A673 (cell line): ENCODE results near the gene TNFAIP8L1. TPM values are rescaled to one million over a fixed set of nuclear protein-coding genes. Genes with fewer than 3 reads are reported as not detected.

Source experiments
- BruUV-seq: library from RNA; stranded (reverse); fragments of 400-500 nt; replicated peaks from 2 replicates; lab custom pipeline; 2021; lab: Mats Ljungman, UMichigan
- CTCF ChIA-PET: fragments of 300-600 bp; sonication (Branson Sonifier 250); formaldehyde crosslinking; loops from one replicate; lab custom pipeline; 2022; ENCODE audit warnings: antibody characterized with exemption; lab: Charles Lee
- POLR2A ChIA-PET: fragments of 300-600 bp; sonication (Branson Sonifier 250); formaldehyde crosslinking; loops from one replicate; lab custom pipeline; 2022; ENCODE audit warnings: antibody characterized with exemption; ENCODE audit not compliant: low non-redundant PET; lab: Charles Lee
- DNase-seq: peaks from one replicate; pipeline ENCODE4 v3.0.0-alpha.2; 2015; ENCODE audit warnings: low spot score
- H3K27ac ChIP-seq: fragments of 200-600 bp; sonication (generic); 2 replicates; pipeline ENCODE4 v1.5.1; 2016; ENCODE audit warnings: mixed run types, low read depth, mild to moderate bottlenecking, mixed read lengths, antibody characterized with exemption, low read length; ENCODE audit not compliant: poor library complexity, severe bottlenecking
- H3K27me3 ChIP-seq: fragments of 200-600 bp; sonication (generic); replicated peaks from 2 replicates; pipeline ENCODE4 v1.6.1; 2017; ENCODE audit warnings: mixed run types, low read depth, mild to moderate bottlenecking, mixed read lengths, antibody characterized with exemption, low read length; ENCODE audit not compliant: insufficient read depth, poor library complexity
- H3K36me3 ChIP-seq: fragments of 200-600 bp; sonication (generic); 2 replicates; pipeline ENCODE4 v1.6.1; 2016; ENCODE audit warnings: mixed run types, mild to moderate bottlenecking, mixed read lengths, antibody characterized with exemption, low read length; ENCODE audit not compliant: insufficient read depth, poor library complexity, severe bottlenecking
- H3K4me1 ChIP-seq: fragments of 200-600 bp; sonication (generic); 2 replicates; pipeline ENCODE4 v1.6.1; 2017; ENCODE audit warnings: mixed run types, mild to moderate bottlenecking, mixed read lengths, antibody characterized with exemption, low read length; ENCODE audit not compliant: insufficient read depth, poor library complexity, severe bottlenecking
- H3K4me3 ChIP-seq: fragments of 200-600 bp; sonication (generic); 2 replicates; pipeline ENCODE4 v1.5.1; 2016; ENCODE audit warnings: low read depth, mixed run types, mild to moderate bottlenecking, mixed read lengths, low read length; ENCODE audit not compliant: poor library complexity, severe bottlenecking
- H3K9me3 ChIP-seq: fragments of 200-600 bp; sonication (generic); 2 replicates; pipeline ENCODE4 v1.6.1; 2016; ENCODE audit warnings: mixed run types, low read depth, mild to moderate bottlenecking, mixed read lengths, antibody characterized with exemption, low read length; ENCODE audit not compliant: poor library complexity, severe bottlenecking
- CTCF ChIP-seq: fragments of 300-800, 200-600 bp; sonication (generic); conservative IDR thresholded peaks from 2 replicates; pipeline ENCODE4 v1.5.1; 2017; ENCODE audit warnings: low read depth, mild to moderate bottlenecking, antibody characterized with exemption, low read length, moderate library complexity, mixed read lengths
- EZH2 ChIP-seq: fragments of 200-600 bp; sonication (generic); IDR thresholded peaks from 2 replicates; pipeline ENCODE4 v1.6.1; 2017; ENCODE audit warnings: borderline replicate concordance, low read depth, mild to moderate bottlenecking, mixed read lengths, antibody characterized with exemption, low read length; ENCODE audit not compliant: poor library complexity, severe bottlenecking
- intact Hi-C: fragments of 100-400 bp; cut with micrococcal nuclease; formaldehyde crosslinking; loops from one replicate; pipeline ENCODE4 v1.10.0; 2022; ENCODE audit not compliant: unreplicated experiment
- total RNA-seq: library from RNA; stranded (reverse); gene quantifications from 2 replicates; pipeline ENCODE4 v1.2.3, GENCODE V29; 2021

The TNFAIP8L1 gene
- total RNA-seq, 1 experiment from 2014 or later: 24.7 TPM

DNA sequence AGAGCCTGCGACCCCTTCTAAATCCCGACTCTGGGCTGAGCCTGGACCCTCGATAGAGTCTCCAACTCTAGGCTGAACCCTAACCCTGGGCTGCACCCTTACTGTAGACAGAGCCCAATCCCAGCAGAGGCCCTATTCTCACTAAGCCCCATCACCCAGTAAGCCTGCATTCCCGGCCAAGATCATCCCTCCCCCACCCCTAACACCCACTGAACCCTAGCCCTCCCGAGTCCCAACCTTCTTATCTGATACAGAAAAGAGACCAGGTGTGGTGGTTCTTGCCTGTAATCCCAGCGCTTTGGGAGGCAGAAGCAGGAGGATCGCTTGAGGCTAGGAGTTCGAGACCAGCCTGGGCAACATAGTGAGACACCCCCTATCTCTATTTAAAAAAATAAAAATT, 2.6 kb upstream of the TNFAIP8L1 start:
- intact Hi-C loops: loop anchor here (2.0 to 5.0 kb wide), 2 partner anchors 59 to 78 kb away; partner anchors contain the start of gene SEMA6B
- Histone ChIP-seq H3K4me3 (peak overlapping the region; percentile 39), H3K36me3 (no peaks in the 10 kb centered on the region), H3K4me1 (peaks cover 21% of the 10 kb centered on the region), H3K27ac (peak overlapping the region; percentile 27), H3K27me3 (no peaks in the 10 kb centered on the region), H3K9me3 (no peaks in the 10 kb centered on the region)
- no peak for TF ChIP-seq EZH2
- no peak for TF ChIP-seq CTCF
- no peak for DNase-seq
- no TSS peak for BruUV-seq
- ChIA-PET POLR2A (no interaction called here), CTCF (interaction anchor here (0.6 to 1.8 kb wide), 9 partner anchors 17 to 370 kb away, joined by 3 to 12 read pairs (median 4); partner anchors contain the start of gene FEM1A)

GRCh38 chr19:4638317-4638716, 999 bp upstream of the TNFAIP8L1 start:
- no peaks in the 10 kb centered on the region for H3K9me3 ChIP-seq
- no TSS peak for BruUV-seq
- intact Hi-C loops: loop anchor here (5.0 kb wide), 1 partner anchor 61 kb away; no protein-coding TSS in a partner anchor
- no peaks in the 10 kb centered on the region for H3K27me3 ChIP-seq
- peak overlapping the region; percentile 76 for H3K27ac ChIP-seq
- DNase-seq: no peak
- no peak overlapping the region for H3K4me3 ChIP-seq
- ChIA-PET POLR2A (no interaction called here), CTCF (no interaction called here)
- peaks cover 21% of the 10 kb centered on the region for H3K4me1 ChIP-seq
- no peaks in the 10 kb centered on the region for H3K36me3 ChIP-seq
- TF ChIP-seq EZH2 (no peak), CTCF (no peak)

GRCh38 chr19:4639531-4640246, 373 bp downstream of the TNFAIP8L1 start:
- ChIA-PET POLR2A (interaction anchor here (0.6 kb wide), 1 partner anchor 131 kb away, joined by 13 read pairs; no protein-coding TSS in a partner anchor), CTCF (no interaction called here)
- Histone ChIP-seq H3K4me1 (peaks cover 21% of the 10 kb centered on the region), H3K27me3 (no peaks in the 10 kb centered on the region), H3K27ac (peak overlapping the region; percentile 80), H3K4me3 (peak overlapping the region; percentile 89), H3K9me3 (no peaks in the 10 kb centered on the region), H3K36me3 (no peaks in the 10 kb centered on the region)
- DNase-seq: no peak
- TF ChIP-seq CTCF: no peak
- no peak for TF ChIP-seq EZH2
- intact Hi-C loops: loop anchor here (5.0 kb wide), 1 partner anchor 62 kb away; no protein-coding TSS in a partner anchor
- BruUV-seq: TSS peak; percentile 57
